Smooth muscle cell (in vitro differentiated cells): ENCODE measurements around the gene IL3. TPM values are rescaled to one million over a fixed set of nuclear protein-coding genes. Genes with fewer than 3 reads are reported as not detected.

Experiments used
- DNase-seq: peaks from one replicate; lab custom pipeline; 2025; ENCODE audit not compliant: unreplicated experiment; lab: John Stamatoyannopoulos, UW
- H2AFZ ChIP-seq: fragments of 200-600 bp; sonication (generic); 2 replicates; pipeline ENCODE4 v1.6.0; 2016; ENCODE audit warnings: antibody characterized with exemption, low read depth, mild to moderate bottlenecking
- H3F3A ChIP-seq: fragments of 200-600 bp; sonication (generic); 2 replicates; pipeline ENCODE4 v1.6.0; 2017; ENCODE audit warnings: antibody characterized with exemption, low read depth
- H3K27ac ChIP-seq: fragments of 200-600 bp; sonication (generic); 2 replicates; pipeline ENCODE4 v1.5.1; 2016; ENCODE audit warnings: low read depth, mild to moderate bottlenecking
- H3K27me3 ChIP-seq: fragments of 200-600 bp; sonication (generic); 2 replicates; pipeline ENCODE4 v1.6.1; 2016; ENCODE audit warnings: low read depth, mild to moderate bottlenecking
- H3K36me3 ChIP-seq: fragments of 200-600 bp; sonication (generic); 2 replicates; pipeline ENCODE4 v1.5.1; 2016; ENCODE audit warnings: low read depth
- H3K4me1 ChIP-seq: fragments of 200-600 bp; sonication (generic); 2 replicates; pipeline ENCODE4 v1.5.1; 2016; ENCODE audit warnings: low read depth
- H3K4me2 ChIP-seq: fragments of 200-600 bp; sonication (generic); 2 replicates; pipeline ENCODE4 v1.6.0; 2016; ENCODE audit warnings: mild to moderate bottlenecking
- H3K4me3 ChIP-seq: fragments of 200-600 bp; sonication (generic); 2 replicates; pipeline ENCODE4 v1.5.1; 2016; ENCODE audit warnings: mild to moderate bottlenecking
- H3K79me2 ChIP-seq: fragments of 200-600 bp; sonication (generic); 2 replicates; pipeline ENCODE4 v1.6.0; 2016; ENCODE audit warnings: low read depth, mild to moderate bottlenecking
- H3K9ac ChIP-seq: fragments of 200-600 bp; sonication (generic); 2 replicates; pipeline ENCODE4 v1.6.0; 2016; ENCODE audit warnings: low read depth
- H3K9me3 ChIP-seq: fragments of 200-600 bp; sonication (generic); replicated peaks from 2 replicates; pipeline ENCODE4 v1.5.1; 2016; ENCODE audit warnings: low read depth
- H4K20me1 ChIP-seq: fragments of 200-600 bp; sonication (generic); 2 replicates; pipeline ENCODE4 v1.6.0; 2016; ENCODE audit warnings: low read depth
- WGBS: methylation state at CpG from one replicate; pipeline ENCODE4 v1.1.7; 2016; ENCODE audit warnings: low lambda C conversion rate; 5-methylcytosine and 5-hydroxymethylcytosine counted together
- polyA plus RNA-seq: library from polyadenylated mRNA; unstranded; fragments of >200 nt; fragmentation: Nextera tagmentation; extraction: Ambion mirVana; gene quantifications from 2 replicates; pipeline ENCODE4 v1.2.1, GENCODE V29; 2016
- total RNA-seq: library from RNA; depleted of rRNA; stranded (reverse); fragments of >200 nt; gene quantifications from 2 replicates; pipeline ENCODE4 v1.2.3, GENCODE V29; 2014
- TF ChIP-seq, protein P1 (sequence below): fragments of 200-600 bp; sonication (generic); IDR thresholded peaks from 2 replicates; pipeline ENCODE4 v1.5.1; 2017; ENCODE audit warnings: borderline replicate concordance, mild to moderate bottlenecking, antibody characterized with exemption; ENCODE audit not compliant: insufficient read depth, poor library complexity, severe bottlenecking

The IL3 gene
- total and polyA plus RNA-seq, 2 experiments from 2014 or later: not detected

DNA sequence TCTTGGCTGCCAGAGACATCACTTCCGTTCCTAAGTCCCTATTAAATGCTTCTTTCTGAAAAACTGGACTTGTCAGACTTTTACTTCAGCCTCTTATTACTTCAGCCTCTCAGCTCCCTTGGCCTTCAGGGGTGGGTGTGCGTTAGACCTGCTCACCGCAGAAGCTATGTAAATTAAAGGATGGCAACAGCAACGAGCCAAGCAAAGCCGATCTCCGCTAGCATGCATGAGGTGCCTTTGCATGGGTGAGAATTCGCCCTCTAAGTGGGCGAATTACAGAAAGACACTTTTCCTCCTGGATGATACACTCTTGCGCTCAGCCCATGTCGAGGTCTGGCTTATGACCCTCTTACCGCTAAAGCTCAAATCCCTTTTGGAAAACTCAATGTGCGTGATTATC is 10.9 kb upstream of the IL3 start:
- H3K4me2 ChIP-seq: no peak overlapping the region

GRCh38 chr5:132050136-132050535 is 10.3 kb upstream of the IL3 start:
- Histone ChIP-seq H3K4me2 (no peak overlapping the region), H3F3A (no peaks in the 10 kb centered on the region), H3K27ac (no peak overlapping the region), H3K79me2 (no peaks in the 10 kb centered on the region), H3K9ac (no peak overlapping the region), H3K4me3 (no peak overlapping the region), H3K4me1 (no peaks in the 10 kb centered on the region), H2AFZ (no peak overlapping the region), H4K20me1 (no peaks in the 10 kb centered on the region), H3K27me3 (no peaks in the 10 kb centered on the region), H3K36me3 (no peaks in the 10 kb centered on the region), H3K9me3 (no peaks in the 10 kb centered on the region)
- 85% methylated on average over 5 of the region's 5 CpGs for WGBS
- TF ChIP-seq, protein P1, sequence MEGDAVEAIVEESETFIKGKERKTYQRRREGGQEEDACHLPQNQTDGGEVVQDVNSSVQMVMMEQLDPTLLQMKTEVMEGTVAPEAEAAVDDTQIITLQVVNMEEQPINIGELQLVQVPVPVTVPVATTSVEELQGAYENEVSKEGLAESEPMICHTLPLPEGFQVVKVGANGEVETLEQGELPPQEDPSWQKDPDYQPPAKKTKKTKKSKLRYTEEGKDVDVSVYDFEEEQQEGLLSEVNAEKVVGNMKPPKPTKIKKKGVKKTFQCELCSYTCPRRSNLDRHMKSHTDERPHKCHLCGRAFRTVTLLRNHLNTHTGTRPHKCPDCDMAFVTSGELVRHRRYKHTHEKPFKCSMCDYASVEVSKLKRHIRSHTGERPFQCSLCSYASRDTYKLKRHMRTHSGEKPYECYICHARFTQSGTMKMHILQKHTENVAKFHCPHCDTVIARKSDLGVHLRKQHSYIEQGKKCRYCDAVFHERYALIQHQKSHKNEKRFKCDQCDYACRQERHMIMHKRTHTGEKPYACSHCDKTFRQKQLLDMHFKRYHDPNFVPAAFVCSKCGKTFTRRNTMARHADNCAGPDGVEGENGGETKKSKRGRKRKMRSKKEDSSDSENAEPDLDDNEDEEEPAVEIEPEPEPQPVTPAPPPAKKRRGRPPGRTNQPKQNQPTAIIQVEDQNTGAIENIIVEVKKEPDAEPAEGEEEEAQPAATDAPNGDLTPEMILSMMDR: no peak
- DNase-seq: no peak

More for the DNA sequence above, 10.9 kb upstream of the IL3 start:
- TF ChIP-seq, protein P1: no peak
- Histone ChIP-seq H3K27ac (no peak overlapping the region), H4K20me1 (no peaks in the 10 kb centered on the region), H2AFZ (no peak overlapping the region), H3K4me3 (no peak overlapping the region), H3K4me1 (no peaks in the 10 kb centered on the region), H3K9me3 (no peaks in the 10 kb centered on the region), H3K27me3 (no peaks in the 10 kb centered on the region), H3K36me3 (no peaks in the 10 kb centered on the region), H3K79me2 (no peaks in the 10 kb centered on the region), H3F3A (no peaks in the 10 kb centered on the region), H3K9ac (no peak overlapping the region)
- no peak for DNase-seq
- WGBS: 92% methylated on average over 12 of the region's 12 CpGs

- H3K9me3 ChIP-seq: no peaks in the 10 kb centered on the region
- H3K4me2 ChIP-seq: no peak overlapping the region
- H3K79me2 ChIP-seq: no peaks in the 10 kb centered on the region
- no peaks in the 10 kb centered on the region for H3K36me3 ChIP-seq
- TF ChIP-seq, protein P1: no peak
- DNase-seq: no peak
- no peaks in the 10 kb centered on the region for H3F3A ChIP-seq
- no peak overlapping the region for H3K4me3 ChIP-seq
- WGBS: 93% methylated on average over 9 of the region's 9 CpGs
- no peaks in the 10 kb centered on the region for H4K20me1 ChIP-seq
- H3K27ac ChIP-seq: no peak overlapping the region
- H3K9ac ChIP-seq: no peak overlapping the region
- no peaks in the 10 kb centered on the region for H3K4me1 ChIP-seq
- no peaks in the 10 kb centered on the region for H3K27me3 ChIP-seq
- H2AFZ ChIP-seq: no peak overlapping the region
Observed at GRCh38 chr5:132050661-132051552, 9.5 kb upstream of the IL3 start.
